Measurements from ENCODE around the gene COPS4. TPM values are rescaled to one million over a fixed set of nuclear protein-coding genes. Genes with fewer than 3 reads are reported as not detected.

Gene COPS4
- total RNA-seq, 4 donors from 2014 or later: 34.3 to 116 (median 43.5) TPM

DNA sequence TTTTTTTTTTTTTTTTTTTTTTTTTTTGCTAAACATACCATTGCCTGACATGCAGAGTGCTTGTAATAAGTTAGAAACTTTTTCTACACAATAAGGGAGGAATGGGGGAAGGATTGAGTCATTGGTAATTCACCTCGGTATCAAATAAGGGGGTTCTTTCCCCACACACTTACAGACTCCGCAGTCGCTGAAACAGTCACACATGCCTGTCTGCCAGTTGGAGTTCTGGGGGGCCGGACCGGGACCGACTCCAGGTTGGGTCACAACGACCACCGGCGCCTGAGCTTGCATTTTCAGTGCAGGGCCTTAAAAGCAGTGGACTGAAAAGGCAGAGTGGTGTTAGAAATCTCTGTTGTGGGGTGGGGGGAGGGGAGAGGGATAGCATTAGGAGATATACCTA, 72.6 kb downstream of the COPS4 start:
- Histone ChIP-seq H3K4me3 (no peak overlapping the region), H3K4me1 (peaks cover 0 to 19% (median 5%) of the 10 kb centered on the region in 4 donors), H3K27me3 (no peaks in the 10 kb centered on the region), H3K27ac (no peak overlapping the region), H3K9me3 (no peaks in the 10 kb centered on the region), H3K36me3 (peaks cover 0 to 25% (median 0%) of the 10 kb centered on the region in 3 donors)
- no peak for DNase-seq
- no peak for TF ChIP-seq POLR2A (IDR thresholded peaks at IDR 0.05)
- TF ChIP-seq, protein P1, sequence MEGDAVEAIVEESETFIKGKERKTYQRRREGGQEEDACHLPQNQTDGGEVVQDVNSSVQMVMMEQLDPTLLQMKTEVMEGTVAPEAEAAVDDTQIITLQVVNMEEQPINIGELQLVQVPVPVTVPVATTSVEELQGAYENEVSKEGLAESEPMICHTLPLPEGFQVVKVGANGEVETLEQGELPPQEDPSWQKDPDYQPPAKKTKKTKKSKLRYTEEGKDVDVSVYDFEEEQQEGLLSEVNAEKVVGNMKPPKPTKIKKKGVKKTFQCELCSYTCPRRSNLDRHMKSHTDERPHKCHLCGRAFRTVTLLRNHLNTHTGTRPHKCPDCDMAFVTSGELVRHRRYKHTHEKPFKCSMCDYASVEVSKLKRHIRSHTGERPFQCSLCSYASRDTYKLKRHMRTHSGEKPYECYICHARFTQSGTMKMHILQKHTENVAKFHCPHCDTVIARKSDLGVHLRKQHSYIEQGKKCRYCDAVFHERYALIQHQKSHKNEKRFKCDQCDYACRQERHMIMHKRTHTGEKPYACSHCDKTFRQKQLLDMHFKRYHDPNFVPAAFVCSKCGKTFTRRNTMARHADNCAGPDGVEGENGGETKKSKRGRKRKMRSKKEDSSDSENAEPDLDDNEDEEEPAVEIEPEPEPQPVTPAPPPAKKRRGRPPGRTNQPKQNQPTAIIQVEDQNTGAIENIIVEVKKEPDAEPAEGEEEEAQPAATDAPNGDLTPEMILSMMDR (IDR thresholded peaks at IDR 0.05): no peak

- peaks cover 0 to 19% (median 5%) of the 10 kb centered on the region in 4 donors for H3K4me1 ChIP-seq
- TF ChIP-seq, protein P1 (IDR thresholded peaks at IDR 0.05): no peak
- no peak for TF ChIP-seq POLR2A (IDR thresholded peaks at IDR 0.05)
- H3K9me3 ChIP-seq: no peaks in the 10 kb centered on the region
- no peak for DNase-seq
- H3K27ac ChIP-seq: peak overlapping the region in 1 of 4 donors; percentile 88
- no peaks in the 10 kb centered on the region for H3K27me3 ChIP-seq
- H3K4me3 ChIP-seq: peak overlapping the region in 1 of 4 donors; percentile 55
- peaks cover 0 to 19% (median 0%) of the 10 kb centered on the region in 3 donors for H3K36me3 ChIP-seq
These were observed 73.3 kb downstream of the COPS4 start for GRCh38 chr4:83108101-83108861.

DNA sequence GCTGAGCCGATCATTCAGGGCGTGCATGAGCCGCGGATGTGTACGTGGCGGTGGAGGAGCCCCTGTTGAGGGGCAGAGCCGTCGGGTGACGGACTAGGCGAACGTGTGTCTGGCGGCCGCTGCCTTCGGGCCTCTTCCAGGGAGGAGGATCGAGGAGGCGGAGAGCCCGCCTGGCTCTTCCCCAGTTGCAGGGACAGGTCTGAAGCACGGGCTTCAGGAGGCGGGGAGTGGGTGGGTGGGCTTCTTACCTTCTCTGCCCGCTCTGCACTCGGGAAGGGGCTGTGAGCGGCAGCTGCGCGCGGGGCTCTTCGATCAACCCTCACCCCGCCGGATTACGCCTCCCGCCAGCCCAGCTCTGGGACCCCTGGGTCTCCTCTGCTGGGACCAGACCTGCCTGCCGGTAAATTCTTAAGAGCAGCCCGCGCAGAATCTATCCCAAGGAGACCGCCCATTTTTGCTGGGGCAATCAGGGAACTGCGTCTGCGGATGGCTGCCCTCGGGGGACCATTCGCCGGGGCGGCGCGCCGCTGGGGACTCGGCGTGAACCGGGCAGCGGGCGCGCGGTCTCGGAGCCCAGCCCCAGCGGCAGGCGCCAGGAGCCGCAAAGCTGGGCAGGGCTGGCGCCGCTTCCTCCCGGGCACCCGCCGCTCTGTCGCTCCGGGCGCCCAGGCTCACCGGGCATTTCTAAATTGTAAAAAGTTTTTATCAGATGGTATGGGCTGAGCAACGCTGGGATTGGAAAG, 74.7 kb downstream of the COPS4 start:
- Histone ChIP-seq H3K36me3 (peaks cover 0 to 7% (median 0%) of the 10 kb centered on the region in 3 donors), H3K27me3 (no peaks in the 10 kb centered on the region), H3K27ac (peak overlapping the region; percentile 68 to 88 (median 76)), H3K9me3 (no peaks in the 10 kb centered on the region), H3K4me1 (peaks cover 0 to 19% (median 5%) of the 10 kb centered on the region in 4 donors), H3K4me3 (peak overlapping the region; percentile 53 to 68 (median 56))
- DNase-seq: peak; percentile 34 to 70 (median 66)
- TF ChIP-seq, protein P1 (IDR thresholded peaks at IDR 0.05): no peak
- no peak for TF ChIP-seq POLR2A (IDR thresholded peaks at IDR 0.05)

GRCh38 chr4:83110223-83110945, 75.4 kb downstream of the COPS4 start:
- H3K36me3 ChIP-seq: peaks cover 0 to under 1% (median 0%) of the 10 kb centered on the region in 3 donors
- peak overlapping the region; percentile 68 to 88 (median 76) for H3K27ac ChIP-seq
- DNase-seq: peak; percentile 92 to 98 (median 93)
- no peaks in the 10 kb centered on the region for H3K9me3 ChIP-seq
- TF ChIP-seq POLR2A (IDR thresholded peaks at IDR 0.05): no peak
- TF ChIP-seq, protein P1 (IDR thresholded peaks at IDR 0.05): peak in 5 of 6 experiments; percentile 23 to 71 (median 70)
- peaks cover 0 to 19% (median 5%) of the 10 kb centered on the region in 4 donors for H3K4me1 ChIP-seq
- H3K4me3 ChIP-seq: peak overlapping the region; percentile 53 to 68 (median 56)
- no peaks in the 10 kb centered on the region for H3K27me3 ChIP-seq

Data from Peyer's patch (tissue), 4 donors.